Measurements from ENCODE around the gene NUP93. TPM values are rescaled to one million over a fixed set of nuclear protein-coding genes. Genes with fewer than 3 reads are reported as not detected.

Gene NUP93
- polyA plus RNA-seq, 1 donor (not counting 4 experiments of a cell fraction or from before 2014, with no cell fraction given) = 74.1 TPM

DNA sequence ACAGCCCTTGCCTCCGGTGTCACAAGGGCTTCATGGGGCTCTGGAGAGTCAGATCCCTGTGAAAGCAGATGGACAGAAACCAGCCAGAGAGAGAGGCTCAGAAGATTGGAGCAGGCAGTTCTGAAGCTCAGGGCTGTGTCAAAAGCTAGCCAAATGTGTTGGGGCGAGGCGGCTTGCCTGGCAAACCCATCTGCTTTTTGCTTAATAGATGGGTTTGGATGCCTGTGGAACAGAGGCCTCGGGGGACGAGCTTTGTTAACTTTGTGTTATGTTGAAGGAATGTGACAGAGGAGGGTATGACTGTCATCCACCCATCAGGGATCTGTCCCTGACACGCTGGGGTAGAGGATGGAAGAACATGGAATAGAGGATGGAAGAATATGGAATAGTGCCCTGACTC, 114.1 kb downstream of the NUP93 start:
- Histone ChIP-seq H3K9ac (ENCODE audit: control insufficient read depth, extremely low read depth, insufficient read depth, low read length) (no peak overlapping the region), H3K4me2 (ENCODE audit: control insufficient read depth, extremely low read depth, insufficient read depth, low read depth, low read length) (no peak overlapping the region), H3K27ac (ENCODE audit: control insufficient read depth, insufficient read depth, low read length) (no peak overlapping the region), H3K9me1 (ENCODE audit: control insufficient read depth, extremely low read depth, insufficient read depth, low read length) (no peaks in the 10 kb centered on the region), H4K20me1 (ENCODE audit: control insufficient read depth, extremely low read depth, insufficient read depth, low read length) (no peaks in the 10 kb centered on the region), H3K79me2 (ENCODE audit: control insufficient read depth, insufficient read depth, low read length) (no peaks in the 10 kb centered on the region), H2AFZ (ENCODE audit: control insufficient read depth, low read length) (no peak overlapping the region), H3K9me3 (ENCODE audit: control insufficient read depth, low read depth, low read length) (no peaks in the 10 kb centered on the region), H3K4me3 (ENCODE audit: control insufficient read depth in 2 of 3, extremely low read depth in 1 of 3, insufficient read depth in 2 of 3, low read depth in 1 of 3, low read length in 3 of 3) (no peak overlapping the region), H3K27me3 (ENCODE audit: control insufficient read depth, extremely low read depth, insufficient read depth, low read length) (no peaks in the 10 kb centered on the region), H3K4me1 (ENCODE audit: control insufficient read depth, extremely low read depth, insufficient read depth, low read length) (peaks cover 16% of the 10 kb centered on the region), H3K36me3 (ENCODE audit: control insufficient read depth in 2 of 2, extremely low read depth in 1 of 2, insufficient read depth in 2 of 2, low read length in 2 of 2) (peaks cover 22 to 43% of the 10 kb centered on the region in 2 experiments)
- TF ChIP-seq, protein P1, sequence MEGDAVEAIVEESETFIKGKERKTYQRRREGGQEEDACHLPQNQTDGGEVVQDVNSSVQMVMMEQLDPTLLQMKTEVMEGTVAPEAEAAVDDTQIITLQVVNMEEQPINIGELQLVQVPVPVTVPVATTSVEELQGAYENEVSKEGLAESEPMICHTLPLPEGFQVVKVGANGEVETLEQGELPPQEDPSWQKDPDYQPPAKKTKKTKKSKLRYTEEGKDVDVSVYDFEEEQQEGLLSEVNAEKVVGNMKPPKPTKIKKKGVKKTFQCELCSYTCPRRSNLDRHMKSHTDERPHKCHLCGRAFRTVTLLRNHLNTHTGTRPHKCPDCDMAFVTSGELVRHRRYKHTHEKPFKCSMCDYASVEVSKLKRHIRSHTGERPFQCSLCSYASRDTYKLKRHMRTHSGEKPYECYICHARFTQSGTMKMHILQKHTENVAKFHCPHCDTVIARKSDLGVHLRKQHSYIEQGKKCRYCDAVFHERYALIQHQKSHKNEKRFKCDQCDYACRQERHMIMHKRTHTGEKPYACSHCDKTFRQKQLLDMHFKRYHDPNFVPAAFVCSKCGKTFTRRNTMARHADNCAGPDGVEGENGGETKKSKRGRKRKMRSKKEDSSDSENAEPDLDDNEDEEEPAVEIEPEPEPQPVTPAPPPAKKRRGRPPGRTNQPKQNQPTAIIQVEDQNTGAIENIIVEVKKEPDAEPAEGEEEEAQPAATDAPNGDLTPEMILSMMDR (optimal IDR thresholded peaks at IDR 0.05 in 1 of 3, IDR thresholded peaks at IDR 0.05 in 1 of 3, conservative IDR thresholded peaks at IDR 0.05 in 1 of 3; ENCODE audit: extremely low read depth in 1 of 3, insufficient read depth in 2 of 3, low read length in 3 of 3) = no peak
- no peak for TF ChIP-seq EZH2 (IDR thresholded peaks at IDR 0.05; ENCODE audit: low read length)
- DNase-seq (ENCODE audit: low read depth, low spot score) (no peak), FAIRE-seq (no peak)
- dilution Hi-C loops (cut with MboI; ENCODE audit: extremely low pct_ligation_motif_present, low sequenced_read_pairs) = no loop called here

DNA sequence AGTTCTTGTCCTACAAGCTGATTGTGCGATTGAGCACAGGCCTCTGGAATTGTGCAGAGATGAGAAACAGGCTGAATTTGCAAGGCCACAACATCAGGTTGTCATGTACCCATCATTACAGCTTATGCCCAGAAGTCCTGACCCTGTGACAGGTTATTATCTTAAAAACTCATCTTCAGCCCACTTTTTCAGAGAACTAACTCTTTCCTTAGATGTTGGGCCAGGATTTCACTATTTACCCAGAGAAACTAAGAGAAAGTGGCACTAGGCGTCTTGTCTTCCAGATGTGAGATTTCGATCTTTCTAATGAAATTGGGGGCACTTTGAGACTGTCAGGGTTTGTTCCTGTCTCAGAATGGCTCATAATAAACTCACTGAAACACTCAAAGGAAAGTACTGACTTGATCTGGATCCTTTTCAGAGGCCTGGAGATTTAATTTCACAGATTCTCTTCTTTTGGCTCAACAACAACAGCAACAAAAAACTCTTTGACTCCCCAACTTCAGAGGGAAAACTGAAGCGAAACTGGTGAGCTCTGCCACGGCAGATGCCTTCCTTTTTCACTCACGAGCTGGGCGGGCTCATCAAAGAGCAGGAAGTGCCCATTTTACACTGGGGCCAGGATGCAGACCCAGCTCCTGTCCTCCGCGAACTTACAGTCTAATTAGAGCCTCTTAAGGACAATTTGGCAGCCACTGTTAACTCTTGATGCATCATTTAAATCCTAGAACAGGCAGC, 117.4 kb downstream of the NUP93 start:
- Histone ChIP-seq H3K9me3 (ENCODE audit: control insufficient read depth, low read depth, low read length) (no peaks in the 10 kb centered on the region), H3K4me2 (ENCODE audit: control insufficient read depth, extremely low read depth, insufficient read depth, low read depth, low read length) (no peak overlapping the region), H3K79me2 (ENCODE audit: control insufficient read depth, insufficient read depth, low read length) (no peaks in the 10 kb centered on the region), H2AFZ (ENCODE audit: control insufficient read depth, low read length) (no peak overlapping the region), H3K9ac (ENCODE audit: control insufficient read depth, extremely low read depth, insufficient read depth, low read length) (no peak overlapping the region), H3K27me3 (ENCODE audit: control insufficient read depth, extremely low read depth, insufficient read depth, low read length) (no peaks in the 10 kb centered on the region), H4K20me1 (ENCODE audit: control insufficient read depth, extremely low read depth, insufficient read depth, low read length) (no peaks in the 10 kb centered on the region), H3K4me3 (ENCODE audit: control insufficient read depth in 2 of 3, extremely low read depth in 1 of 3, insufficient read depth in 2 of 3, low read depth in 1 of 3, low read length in 3 of 3) (no peak overlapping the region), H3K9me1 (ENCODE audit: control insufficient read depth, extremely low read depth, insufficient read depth, low read length) (no peaks in the 10 kb centered on the region), H3K27ac (ENCODE audit: control insufficient read depth, insufficient read depth, low read length) (no peak overlapping the region), H3K36me3 (ENCODE audit: control insufficient read depth in 2 of 2, extremely low read depth in 1 of 2, insufficient read depth in 2 of 2, low read length in 2 of 2) (peaks cover 11 to 25% of the 10 kb centered on the region in 2 experiments), H3K4me1 (ENCODE audit: control insufficient read depth, extremely low read depth, insufficient read depth, low read length) (peaks cover 37% of the 10 kb centered on the region)
- TF ChIP-seq EZH2 (IDR thresholded peaks at IDR 0.05; ENCODE audit: low read length) = no peak
- TF ChIP-seq, protein P1 (optimal IDR thresholded peaks at IDR 0.05 in 1 of 3, IDR thresholded peaks at IDR 0.05 in 1 of 3, conservative IDR thresholded peaks at IDR 0.05 in 1 of 3; ENCODE audit: extremely low read depth in 1 of 3, insufficient read depth in 2 of 3, low read length in 3 of 3) = no peak
- dilution Hi-C loops (cut with MboI; ENCODE audit: extremely low pct_ligation_motif_present, low sequenced_read_pairs) = no loop called here
- DNase-seq (ENCODE audit: low read depth, low spot score) (no peak), FAIRE-seq (no peak)

All from keratinocyte (primary cell).